Endodermal cell (in vitro differentiated cells): ENCODE data around the gene MALRD1. TPM values are rescaled to one million over a fixed set of nuclear protein-coding genes. Genes with fewer than 3 reads are reported as not detected.

Source experiments
- DNase-seq: peaks from one replicate; pipeline ENCODE4 v3.0.0-alpha.2; 2017
- H3K27ac ChIP-seq: 2 replicates; pipeline ENCODE4 v1.5.1; 2013; ENCODE audit warnings: mild to moderate bottlenecking, low read depth, low read length, moderate library complexity
- H3K27me3 ChIP-seq: 2 replicates; pipeline ENCODE4 v1.6.1; 2013; ENCODE audit warnings: mild to moderate bottlenecking, low read length, moderate library complexity; ENCODE audit not compliant: insufficient read depth, control insufficient read depth, poor library complexity, severe bottlenecking
- H3K36me3 ChIP-seq: 2 replicates; pipeline ENCODE4 v1.7.0; 2013; ENCODE audit warnings: mild to moderate bottlenecking, low read length, moderate library complexity; ENCODE audit not compliant: control insufficient read depth, insufficient read depth
- H3K4me1 ChIP-seq: one replicate; pipeline ENCODE4 v1.7.0; 2013; ENCODE audit warnings: low read length; ENCODE audit not compliant: control insufficient read depth, insufficient read depth
- H3K4me3 ChIP-seq: 2 replicates; pipeline ENCODE4 v1.5.1; 2013; ENCODE audit warnings: mild to moderate bottlenecking, low read length, moderate library complexity
- H3K9ac ChIP-seq: 2 replicates; pipeline ENCODE4 v1.6.1; 2013; ENCODE audit warnings: mild to moderate bottlenecking, low read length, moderate library complexity; ENCODE audit not compliant: poor library complexity, severe bottlenecking; ENCODE audit errors: extremely low read depth
- H3K9me3 ChIP-seq: 2 replicates; pipeline ENCODE4 v1.6.1; 2013; ENCODE audit warnings: mild to moderate bottlenecking, low read length, moderate library complexity; ENCODE audit not compliant: control insufficient read depth
- H3K27ac Mint-ChIP-seq: 2 replicates; pipeline ENCODE4 v1.8.0; 2020; ENCODE audit warnings: mixed read lengths
- H3K27me3 Mint-ChIP-seq: 2 replicates; pipeline ENCODE4 v1.8.0; 2021; ENCODE audit warnings: mild to moderate bottlenecking, mixed read lengths; ENCODE audit not compliant: insufficient read depth
- H3K36me3 Mint-ChIP-seq: 2 replicates; pipeline ENCODE4 v1.8.0; 2020; ENCODE audit warnings: low read depth, mixed read lengths
- H3K4me1 Mint-ChIP-seq: 2 replicates; pipeline ENCODE4 v1.8.0; 2020; ENCODE audit warnings: mixed read lengths
- H3K4me3 Mint-ChIP-seq: 2 replicates; pipeline ENCODE4 v1.8.0; 2020; ENCODE audit warnings: mild to moderate bottlenecking, moderate library complexity, mixed read lengths
- H3K9me3 Mint-ChIP-seq: 2 replicates; pipeline ENCODE4 v1.8.0; 2020; ENCODE audit warnings: mild to moderate bottlenecking, mixed read lengths
- WGBS, 2 experiments: methylation state at CpG; one replicate each; pipeline versions ENCODE4 v1.1.5 to v1.1.7; 2013; ENCODE audit warnings: missing lambda C conversion rate in 2 of 2, mixed read lengths in 1 of 2; ENCODE audit not compliant: insufficient coverage in 1 of 2, insufficient read length in 1 of 2; 5-methylcytosine and 5-hydroxymethylcytosine counted together
- total RNA-seq, 2 donors: library from RNA; stranded (reverse); fragmentation: NEBNext Ultra II Directional in 1 of 2; extraction: Animal tissue kit (Norgen Biotek cat#: 25700) in 1 of 2; gene quantifications; 2 replicates in 1 of 2; 3 replicates in 1 of 2; pipeline ENCODE4 v1.2.1, GENCODE V29; 2021
- TF ChIP-seq, protein P1 (sequence below): fragments of 200-600 bp; sonication (generic); conservative IDR thresholded peaks from 2 replicates; pipeline ENCODE4 v1.5.0; 2021; ENCODE audit warnings: antibody characterized with exemption, mild to moderate bottlenecking

MALRD1 gene
- total RNA-seq, 2 donors from 2014 or later: 0.64 to 1.5 TPM

DNA sequence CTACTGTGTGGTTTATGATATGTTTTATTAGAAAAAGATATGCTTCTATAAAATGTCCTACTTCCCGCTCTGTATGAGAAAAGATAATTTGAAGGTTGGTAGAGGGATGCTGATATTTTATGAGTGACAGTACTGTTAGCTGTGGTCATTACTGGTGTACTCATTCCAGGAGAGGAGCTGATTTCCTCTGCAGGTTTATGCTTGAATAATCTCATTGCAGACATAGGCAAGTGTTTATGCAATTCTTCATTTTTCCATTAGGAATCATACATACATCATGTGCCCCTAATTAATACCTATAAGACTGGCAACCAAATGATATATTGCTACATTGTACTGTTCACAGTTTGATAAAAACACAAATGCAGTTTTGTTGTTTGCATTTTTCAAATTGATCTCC lies 269.4 kb downstream of the MALRD1 start:
- H3K9me3 ChIP-seq: no peaks in the 10 kb centered on the region
- H3K27ac Mint-ChIP-seq: no peak overlapping the region
- no peaks in the 10 kb centered on the region for H3K4me1 Mint-ChIP-seq
- 97 to 100% methylated on average over 1 of the region's 1 CpG for WGBS, 2 experiments
- no peak overlapping the region for H3K9ac ChIP-seq
- H3K36me3 ChIP-seq: no peaks in the 10 kb centered on the region
- no peak for DNase-seq
- H3K9me3 Mint-ChIP-seq: no peaks in the 10 kb centered on the region
- no peak overlapping the region for H3K4me3 Mint-ChIP-seq
- TF ChIP-seq, protein P1, sequence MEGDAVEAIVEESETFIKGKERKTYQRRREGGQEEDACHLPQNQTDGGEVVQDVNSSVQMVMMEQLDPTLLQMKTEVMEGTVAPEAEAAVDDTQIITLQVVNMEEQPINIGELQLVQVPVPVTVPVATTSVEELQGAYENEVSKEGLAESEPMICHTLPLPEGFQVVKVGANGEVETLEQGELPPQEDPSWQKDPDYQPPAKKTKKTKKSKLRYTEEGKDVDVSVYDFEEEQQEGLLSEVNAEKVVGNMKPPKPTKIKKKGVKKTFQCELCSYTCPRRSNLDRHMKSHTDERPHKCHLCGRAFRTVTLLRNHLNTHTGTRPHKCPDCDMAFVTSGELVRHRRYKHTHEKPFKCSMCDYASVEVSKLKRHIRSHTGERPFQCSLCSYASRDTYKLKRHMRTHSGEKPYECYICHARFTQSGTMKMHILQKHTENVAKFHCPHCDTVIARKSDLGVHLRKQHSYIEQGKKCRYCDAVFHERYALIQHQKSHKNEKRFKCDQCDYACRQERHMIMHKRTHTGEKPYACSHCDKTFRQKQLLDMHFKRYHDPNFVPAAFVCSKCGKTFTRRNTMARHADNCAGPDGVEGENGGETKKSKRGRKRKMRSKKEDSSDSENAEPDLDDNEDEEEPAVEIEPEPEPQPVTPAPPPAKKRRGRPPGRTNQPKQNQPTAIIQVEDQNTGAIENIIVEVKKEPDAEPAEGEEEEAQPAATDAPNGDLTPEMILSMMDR: no peak
- no peaks in the 10 kb centered on the region for H3K27me3 Mint-ChIP-seq
- no peak overlapping the region for H3K4me3 ChIP-seq
- no peak overlapping the region for H3K27ac ChIP-seq
- H3K36me3 Mint-ChIP-seq: no peaks in the 10 kb centered on the region
- H3K27me3 ChIP-seq: no peaks in the 10 kb centered on the region
- H3K4me1 ChIP-seq: no peaks in the 10 kb centered on the region

DNA sequence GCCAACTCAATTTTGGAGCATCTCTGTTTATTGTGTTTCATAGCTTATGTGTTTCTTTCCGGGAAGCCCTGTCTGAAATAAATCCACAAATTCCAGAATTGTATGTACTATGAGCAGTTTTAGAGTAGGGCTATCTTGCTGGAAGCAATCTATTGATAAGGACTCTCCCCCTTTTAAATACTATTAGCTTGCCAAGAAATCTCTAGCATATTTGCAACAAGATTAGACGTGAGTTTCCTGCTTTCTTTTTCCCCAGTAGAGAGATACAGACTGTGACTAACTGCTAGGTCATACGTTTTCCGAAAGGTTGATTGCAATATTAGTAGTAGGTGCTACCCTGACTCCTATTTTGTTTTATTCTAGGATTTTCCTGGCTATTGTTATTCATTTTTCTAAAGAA lies 277.0 kb downstream of the MALRD1 start:
- Mint-ChIP-seq H3K4me3 (no peak overlapping the region), H3K27me3 (no peaks in the 10 kb centered on the region), H3K9me3 (no peaks in the 10 kb centered on the region), H3K27ac (no peak overlapping the region), H3K4me1 (no peaks in the 10 kb centered on the region), H3K36me3 (no peaks in the 10 kb centered on the region)
- Histone ChIP-seq H3K4me3 (no peak overlapping the region), H3K4me1 (no peaks in the 10 kb centered on the region), H3K9ac (no peak overlapping the region), H3K27ac (no peak overlapping the region), H3K27me3 (no peaks in the 10 kb centered on the region), H3K9me3 (no peaks in the 10 kb centered on the region), H3K36me3 (no peaks in the 10 kb centered on the region)
- TF ChIP-seq, protein P1: no peak
- no peak for DNase-seq
- 87 to 100% methylated on average over 1 to 4 of the region's 4 CpGs for whole genome bisulfite sequencing, 2 experiments

DNA sequence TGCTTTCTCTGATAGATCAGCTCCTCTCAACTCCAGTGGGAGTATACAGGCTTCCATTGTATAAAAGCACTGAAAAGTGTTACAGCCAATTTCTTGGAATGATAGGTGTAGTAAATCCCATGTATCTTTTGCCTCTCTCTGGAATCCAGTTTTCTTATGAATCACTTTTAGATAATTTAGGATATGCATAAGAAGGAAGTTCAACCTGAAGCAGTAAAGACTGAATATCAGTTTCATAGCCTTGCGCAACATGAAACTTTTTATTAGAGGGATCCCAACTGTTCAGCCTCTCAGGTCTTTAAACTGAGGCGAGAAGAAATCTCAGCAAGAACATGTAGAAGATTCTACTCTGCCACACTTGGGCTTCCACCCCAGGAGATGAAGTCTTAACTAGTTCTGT lies 280.0 kb downstream of the MALRD1 start:
- Histone ChIP-seq H3K4me1 (no peaks in the 10 kb centered on the region), H3K9ac (no peak overlapping the region), H3K27me3 (no peaks in the 10 kb centered on the region), H3K9me3 (no peaks in the 10 kb centered on the region), H3K27ac (no peak overlapping the region), H3K36me3 (no peaks in the 10 kb centered on the region), H3K4me3 (no peak overlapping the region)
- 93 to 100% methylated on average over 1 to 2 of the region's 2 CpGs for WGBS, 2 experiments
- Mint-ChIP-seq H3K4me3 (no peak overlapping the region), H3K27ac (no peak overlapping the region), H3K27me3 (no peaks in the 10 kb centered on the region), H3K4me1 (no peaks in the 10 kb centered on the region), H3K9me3 (no peaks in the 10 kb centered on the region), H3K36me3 (no peaks in the 10 kb centered on the region)
- DNase-seq: no peak
- TF ChIP-seq, protein P1: no peak
